HEK293 (cell line): Measurements from ENCODE around the gene NET1.

Experiments used
- CTCF ChIA-PET: fragments of 350-600 bp; formaldehyde crosslinking; extraction: SDS; loops from one replicate; lab custom pipeline; 2021; ENCODE audit warnings: antibody characterized with exemption; lab: Yijun Ruan, JAX
- POLR2A ChIA-PET: fragments of 300-600 bp; formaldehyde crosslinking; extraction: SDS; loops from one replicate; lab custom pipeline; 2020; ENCODE audit warnings: antibody characterized with exemption, inconsistent platforms; lab: Yijun Ruan, JAX
- H3K27ac ChIP-seq: fragments of 200-500 bp; sonication (Bioruptor generic); 2 replicates; pipeline ENCODE4 v1.5.1; 2014; ENCODE audit warnings: low read depth, low read length, control low read depth, inconsistent platforms; ENCODE audit errors: extremely low read depth
- H3K36me3 ChIP-seq, 2 experiments: fragments of 200-500 bp in 1 of 2; sonication (Bioruptor generic) in 1 of 2; 1 replicate in 1 of 2; 2 replicates in 1 of 2; pipeline ENCODE4 v1.5.1; 2014 to 2017; ENCODE audit warnings: inconsistent platforms in 2 of 2, low read length in 2 of 2; ENCODE audit not compliant: control insufficient read depth in 2 of 2, insufficient read depth in 1 of 2
- H3K4me1 ChIP-seq: fragments of 200-500 bp; sonication (Bioruptor generic); 2 replicates; pipeline ENCODE4 v1.5.1; 2014; ENCODE audit warnings: mild to moderate bottlenecking, low read length, inconsistent platforms; ENCODE audit not compliant: control insufficient read depth, insufficient read depth
- H3K4me3 ChIP-seq: 2 replicates; pipeline ENCODE4 v1.5.1; 2011; ENCODE audit warnings: low read depth, mild to moderate bottlenecking, control low read depth, low read length, moderate library complexity
- H3K9me3 ChIP-seq: fragments of 200-500 bp; sonication (Bioruptor generic); 2 replicates; pipeline ENCODE4 v1.5.1; 2014; ENCODE audit warnings: low read depth, low read length, inconsistent platforms; ENCODE audit not compliant: control insufficient read depth, insufficient read depth
- EGR2 ChIP-seq: fragments of 450-650 bp; formaldehyde crosslinking; IDR thresholded peaks from 2 replicates; pipeline ENCODE4 v1.5.1; 2016; ENCODE audit warnings: low read depth, missing biosample characterization, missing genetic modification characterization
- ELK4 ChIP-seq: IDR thresholded peaks from 2 replicates; pipeline ENCODE4 v1.6.1; 2011; ENCODE audit warnings: mild to moderate bottlenecking, low read depth, low read length, borderline replicate concordance
- GFI1B ChIP-seq: fragments of 450-650 bp; formaldehyde crosslinking; IDR thresholded peaks from 2 replicates; pipeline ENCODE4 v1.5.1; 2016; ENCODE audit warnings: missing biosample characterization, missing genetic modification characterization
- PRDM4 ChIP-seq: fragments of 450-650 bp; formaldehyde crosslinking; IDR thresholded peaks from 2 replicates; pipeline ENCODE4 v1.5.1; 2017; ENCODE audit warnings: missing biosample characterization, missing genetic modification characterization
- ZBTB17 ChIP-seq: fragments of 450-650 bp; formaldehyde crosslinking; IDR thresholded peaks from 2 replicates; pipeline ENCODE4 v1.5.1; 2016; ENCODE audit warnings: missing biosample characterization, missing genetic modification characterization
- ZNF133 ChIP-seq: fragments of 450-650 bp; formaldehyde crosslinking; IDR thresholded peaks from 2 replicates; pipeline ENCODE4 v1.5.1; 2016; ENCODE audit warnings: missing biosample characterization, missing genetic modification characterization
- ZNF169 ChIP-seq: fragments of 450-650 bp; formaldehyde crosslinking; IDR thresholded peaks from 2 replicates; pipeline ENCODE4 v1.5.1; 2016; ENCODE audit warnings: missing biosample characterization, missing genetic modification characterization
- ZNF175 ChIP-seq: fragments of 450-650 bp; formaldehyde crosslinking; IDR thresholded peaks from 2 replicates; pipeline ENCODE4 v1.5.1; 2016; ENCODE audit warnings: missing biosample characterization, missing genetic modification characterization
- ZNF184 ChIP-seq: fragments of 450-650 bp; IDR thresholded peaks from 2 replicates; pipeline ENCODE4 v1.5.1; 2018; ENCODE audit warnings: missing biosample characterization, mild to moderate bottlenecking, missing genetic modification characterization
- ZNF223 ChIP-seq: fragments of 450-650 bp; formaldehyde crosslinking; IDR thresholded peaks from 2 replicates; pipeline ENCODE4 v1.5.1; 2016; ENCODE audit warnings: missing biosample characterization, missing genetic modification characterization
- ZNF26 ChIP-seq: fragments of 450-650 bp; formaldehyde crosslinking; IDR thresholded peaks from 2 replicates; pipeline ENCODE4 v1.5.1; 2016; ENCODE audit warnings: missing biosample characterization, missing genetic modification characterization
- ZNF354C ChIP-seq: fragments of 450-650 bp; formaldehyde crosslinking; IDR thresholded peaks from 2 replicates; pipeline ENCODE4 v1.5.1; 2016; ENCODE audit warnings: missing biosample characterization, missing genetic modification characterization, low read depth, borderline replicate concordance
- ZNF37A ChIP-seq: fragments of 450-650 bp; IDR thresholded peaks from 2 replicates; pipeline ENCODE4 v1.5.1; 2018; ENCODE audit warnings: missing biosample characterization, missing genetic modification characterization
- ZNF398 ChIP-seq: fragments of 450-650 bp; formaldehyde crosslinking; IDR thresholded peaks from 2 replicates; pipeline ENCODE4 v1.5.1; 2017; ENCODE audit warnings: missing biosample characterization, missing genetic modification characterization
- ZNF529 ChIP-seq: fragments of 450-650 bp; formaldehyde crosslinking; IDR thresholded peaks from 2 replicates; pipeline ENCODE4 v1.5.1; 2017; ENCODE audit warnings: missing genetic modification characterization, missing biosample characterization; ENCODE audit not compliant: insufficient replicate concordance
- ZNF561 ChIP-seq: fragments of 450-650 bp; IDR thresholded peaks from 2 replicates; pipeline ENCODE4 v1.5.1; 2018; ENCODE audit warnings: missing biosample characterization, missing genetic modification characterization, borderline replicate concordance
- ZNF629 ChIP-seq: fragments of 450-650 bp; formaldehyde crosslinking; IDR thresholded peaks from 2 replicates; pipeline ENCODE4 v1.5.1; 2017; ENCODE audit warnings: missing biosample characterization, missing genetic modification characterization
- ZNF670 ChIP-seq: fragments of 450-650 bp; formaldehyde crosslinking; IDR thresholded peaks from 2 replicates; pipeline ENCODE4 v1.5.1; 2016; ENCODE audit warnings: missing biosample characterization, missing genetic modification characterization, low read depth
- ZNF776 ChIP-seq: fragments of 450-650 bp; formaldehyde crosslinking; IDR thresholded peaks from 2 replicates; pipeline ENCODE4 v1.5.0; 2017; ENCODE audit warnings: missing biosample characterization, missing genetic modification characterization, borderline replicate concordance
- ZSCAN16 ChIP-seq: fragments of 450-650 bp; formaldehyde crosslinking; IDR thresholded peaks from 2 replicates; pipeline ENCODE4 v1.5.1; 2016; ENCODE audit warnings: missing biosample characterization, missing genetic modification characterization
- ZSCAN30 ChIP-seq: fragments of 450-650 bp; IDR thresholded peaks from 2 replicates; pipeline ENCODE4 v1.5.1; 2018; ENCODE audit warnings: missing biosample characterization, mild to moderate bottlenecking, missing genetic modification characterization, moderate library complexity

The NET1 gene

GRCh38 chr10:5381187-5381586 lies 31.2 kb upstream of the NET1 start:
- Histone ChIP-seq H3K27ac (no peak overlapping the region), H3K4me1 (no peaks in the 10 kb centered on the region), H3K9me3 (no peaks in the 10 kb centered on the region), H3K36me3 (no peaks in the 10 kb centered on the region), H3K4me3 (no peak overlapping the region)
- peak; percentile 42; the same call in 1 of the 2 replicates for TF ChIP-seq EGR2
- TF ChIP-seq ZNF670 (tag by site-specific recombination), result no peak
- TF ChIP-seq ZNF776 (tag by site-specific recombination), result no peak
- no peak for TF ChIP-seq ZSCAN30 (tag by site-specific recombination)
- TF ChIP-seq ZNF26 (tag by site-specific recombination), result no peak
- ChIA-PET POLR2A (no interaction called here), CTCF (interaction anchor here (0.6 to 1.7 kb wide), 4 partner anchors 75 to 566 kb away, joined by 3 to 7 read pairs (median 4); no protein-coding TSS in a partner anchor)

- CTCF ChIA-PET, result interaction anchor here (0.6 kb wide), 2 partner anchors 132 to 265 kb away, joined by 3 to 4 read pairs; no protein-coding TSS in a partner anchor
- H3K36me3 ChIP-seq, result no peaks in the 10 kb centered on the region
- POLR2A ChIA-PET, result no interaction called here
- no peaks in the 10 kb centered on the region for H3K4me1 ChIP-seq
- no peak overlapping the region for H3K4me3 ChIP-seq
- no peak for TF ChIP-seq ZNF169 (tag by site-specific recombination)
- no peak for TF ChIP-seq ZBTB17 (tag by site-specific recombination)
- TF ChIP-seq PRDM4, result no peak
- TF ChIP-seq ZNF354C, result no peak
- TF ChIP-seq ZNF629 (tag by site-specific recombination), result no peak
- no peak for TF ChIP-seq ZNF223 (tag by site-specific recombination)
- no peak for TF ChIP-seq ZSCAN16 (tag by site-specific recombination)
- TF ChIP-seq GFI1B (tag by site-specific recombination), result no peak
- H3K9me3 ChIP-seq, result no peaks in the 10 kb centered on the region
- no peak overlapping the region for H3K27ac ChIP-seq
Measured at GRCh38 chr10:5385224-5385623, 27.1 kb upstream of the NET1 start.

- H3K4me1 ChIP-seq, result no peaks in the 10 kb centered on the region
- no peak overlapping the region for H3K4me3 ChIP-seq
- H3K9me3 ChIP-seq, result no peaks in the 10 kb centered on the region
- H3K27ac ChIP-seq, result no peak overlapping the region
- POLR2A ChIA-PET, result no interaction called here
- TF ChIP-seq ZNF37A (tag by site-specific recombination) (no peak), ZNF133 (tag by site-specific recombination) (no peak), ZNF398 (no peak), ZNF175 (tag by site-specific recombination) (no peak), ELK4 (no peak), ZNF529 (tag by site-specific recombination) (no peak), ZNF184 (tag by site-specific recombination) (no peak), ZNF561 (tag by site-specific recombination) (no peak)
- TF ChIP-seq, all 188 proteins: peak for 0
- H3K36me3 ChIP-seq, result no peaks in the 10 kb centered on the region
- CTCF ChIA-PET, result interaction anchor here (0.8 kb wide), 1 partner anchor 104 kb away, joined by 3 read pairs; no protein-coding TSS in a partner anchor
Measured at GRCh38 chr10:5387169-5387568, 25.2 kb upstream of the NET1 start.
